K562 (cell line): ENCODE data around the gene CCDC15. TPM values are rescaled to one million over a fixed set of nuclear protein-coding genes. Genes with fewer than 3 reads are reported as not detected.

Source experiments
- ARNT ChIP-seq, 2 experiments: fragments of 450-650 bp; IDR thresholded peaks; 2 replicates each; pipeline ENCODE4 v1.6.1; 2016; ENCODE audit warnings: mild to moderate bottlenecking in 1 of 2
- ATF7 ChIP-seq: fragments of 450-650 bp; IDR thresholded peaks from 2 replicates; pipeline ENCODE4 v1.7.1; 2014; ENCODE audit warnings: mild to moderate bottlenecking, moderate library complexity
- BACH1 ChIP-seq: fragments of 200-800 bp; sonication (Bioruptor generic); IDR thresholded peaks from 2 replicates; pipeline ENCODE4 v1.6.1; 2016; ENCODE audit warnings: missing genetic modification characterization, missing compliant biosample characterization
- CBFA2T3 ChIP-seq: fragments of 450-650 bp; IDR thresholded peaks from 2 replicates; pipeline ENCODE4 v1.6.1; 2017
- CCNT2 ChIP-seq: IDR thresholded peaks from 2 replicates; pipeline ENCODE4 v1.6.1; 2011; ENCODE audit warnings: borderline replicate concordance, low read depth, mild to moderate bottlenecking, moderate library complexity, mixed read lengths, low read length; ENCODE audit not compliant: insufficient read length; ENCODE audit errors: extremely low read depth
- DNMT1 ChIP-seq: fragments of 450-650 bp; IDR thresholded peaks from 2 replicates; pipeline ENCODE4 v1.6.1; 2016; ENCODE audit warnings: antibody characterized with exemption, mild to moderate bottlenecking
- ELF4 ChIP-seq: fragments of 450-650 bp; formaldehyde crosslinking; IDR thresholded peaks from 2 replicates; pipeline ENCODE4 v1.4.0; 2022; ENCODE audit warnings: missing genetic modification characterization
- ETV6 ChIP-seq, 3 experiments: fragments of 150-350 bp in 1 of 3; sonication (generic) in 1 of 3; formaldehyde crosslinking in 1 of 3; IDR thresholded peaks; 2 replicates each; pipeline versions ENCODE4 v1.6.1 to v1.8.0; 2014 to 2022; ENCODE audit warnings: borderline replicate concordance in 2 of 3, low read depth in 2 of 3, antibody characterized with exemption in 1 of 3, low read length in 1 of 3, mild to moderate bottlenecking in 1 of 3, missing genetic modification reagents in 1 of 3
- HNRNPLL ChIP-seq: fragments of 200-400 bp; formaldehyde crosslinking; IDR thresholded peaks from 2 replicates; pipeline ENCODE4 v1.6.1; 2017; ENCODE audit warnings: low read length, low read depth, mild to moderate bottlenecking; ENCODE audit not compliant: poor library complexity, severe bottlenecking
- KAT2B ChIP-seq: IDR thresholded peaks from one replicate; pipeline ENCODE4 v1.6.1; 2012; ENCODE audit warnings: low read depth, mild to moderate bottlenecking, control low read depth, inconsistent platforms, low read length, moderate library complexity
- NR2C2 ChIP-seq, 2 experiments: fragments of 200-800 bp in 1 of 2; sonication (Bioruptor generic) in 1 of 2; sonication (generic) in 1 of 2; formaldehyde crosslinking in 1 of 2; IDR thresholded peaks; 2 replicates each; pipeline versions ENCODE4 v1.6.1 to v1.8.0; 2016 to 2022; ENCODE audit warnings: mild to moderate bottlenecking in 1 of 2, missing compliant biosample characterization in 1 of 2, missing genetic modification characterization in 1 of 2, missing genetic modification reagents in 1 of 2
- PHF21A ChIP-seq: fragments of 450-650 bp; IDR thresholded peaks from 2 replicates; pipeline ENCODE4 v1.6.1; 2017; ENCODE audit warnings: low read depth, borderline replicate concordance
- POLR2B ChIP-seq: fragments of 450-650 bp; IDR thresholded peaks from 2 replicates; pipeline ENCODE4 v1.6.1; 2018; ENCODE audit warnings: low read depth; ENCODE audit not compliant: partially characterized antibody
- RHOXF2B ChIP-seq: fragments of 250-450 bp; sonication (Bioruptor Pico); conservative IDR thresholded peaks from 2 replicates; pipeline ENCODE4 v1.5.1; 2021
- SMAD2 ChIP-seq: fragments of 150-350 bp; IDR thresholded peaks from 2 replicates; pipeline ENCODE4 v1.6.1; 2014; ENCODE audit warnings: low read depth, mild to moderate bottlenecking, low read length
- SPI1 ChIP-seq: IDR thresholded peaks from 2 replicates; pipeline ENCODE4 v1.6.1; 2011; ENCODE audit warnings: low read depth, low read length, control low read depth, borderline replicate concordance
- TFE3 ChIP-seq: fragments of 450-650 bp; formaldehyde crosslinking; IDR thresholded peaks from 2 replicates; pipeline ENCODE4 v1.4.0; 2020; ENCODE audit warnings: mild to moderate bottlenecking, mixed read lengths
- ZNF212 ChIP-seq: fragments of 450-650 bp; formaldehyde crosslinking; IDR thresholded peaks from 2 replicates; pipeline ENCODE4 v1.4.0; 2020; ENCODE audit warnings: mild to moderate bottlenecking
- ZNF41 ChIP-seq: fragments of 250-450 bp; sonication (Bioruptor Pico); conservative IDR thresholded peaks from 2 replicates; pipeline ENCODE4 v1.4.0; 2020; ENCODE audit warnings: mild to moderate bottlenecking
- ZNF518B ChIP-seq: fragments of 250-450 bp; sonication (Bioruptor Pico); IDR thresholded peaks from 2 replicates; pipeline ENCODE4 v1.5.0; 2021; ENCODE audit warnings: mild to moderate bottlenecking, moderate library complexity
- polyA plus RNA-seq, 8 experiments: library from polyadenylated mRNA; depleted of rRNA in 4 of 8; stranded (reverse) in 5 of 8; unstranded in 3 of 8; fragments of >200 nt; fragmentation: Nextera tagmentation in 2 of 8; fragmentation: Illumina TruSeq in 1 of 8; extraction: Ambion mirVana in 2 of 8; extraction: Trizol in 1 of 8; gene quantifications; 2 replicates each; pipeline versions ENCODE4 v1.2.1 to v1.2.3, GENCODE V29; 2011 to 2014; ENCODE audit warnings: inconsistent platforms in 1 of 8, missing spikeins in 1 of 8
- total RNA-seq, 7 experiments: library from RNA; depleted of rRNA in 6 of 7; stranded (reverse); fragments of >200 nt in 6 of 7; fragmentation: Illumina TruSeq in 2 of 7; extraction: Trizol in 2 of 7; gene quantifications; 2 replicates each; pipeline versions ENCODE4 v1.2.1 to v1.2.3, GENCODE V29; 2011 to 2021; ENCODE audit warnings: low replicate concordance in 1 of 7

CCDC15 gene
- total and polyA plus RNA-seq, 9 of the 15 experiments (the other 6 are each of a cell fraction or from before 2014, with no cell fraction given) = 1.9 to 9.2 (median 3.9) TPM

GRCh38 chr11:125070699-125071254 lies 116.8 kb downstream of the CCDC15 start (continued):
- TF ChIP-seq KAT2B (no peak), PHF21A (no peak), TFE3 (CRISPR knock-in tag) (peak; percentile 36), ATF7 (peak; percentile 63; the same call in 1 of the 2 replicates), CCNT2 (peak; percentile 54), POLR2B (no peak), ARNT (IDR thresholded peaks at IDR 0.05) (peak; percentile 40 to 59; a peak in 1 of 4 replicates), SPI1 (peak; percentile 85), NR2C2 (CRISPR knock-in tag; IDR thresholded peaks at IDR 0.05) (no peak), NR2C2 (tag; IDR thresholded peaks at IDR 0.05) (peak; percentile 88), ZNF41 (0 out of 2 replicates have a peak, but pooled peaks have one; percentile 24), SMAD2 (no peak), ETV6 (IDR thresholded peaks at IDR 0.05; ENCODE audit: borderline replicate concordance in 1 of 2, low read depth in 2 of 2, low read length in 1 of 2) (peak in 1 of 2 experiments; percentile 32; a peak in 1 of 4 replicates), ETV6 (CRISPR knock-in tag; IDR thresholded peaks at IDR 0.05; ENCODE audit: borderline replicate concordance) (no peak), BACH1 (tag) (peak; percentile 65), DNMT1 (no peak), ELF4 (CRISPR knock-in tag) (no peak), HNRNPLL (no peak), ZNF212 (CRISPR knock-in tag) (no peak), RHOXF2B (CRISPR knock-in tag) (no peak), ZNF518B (CRISPR knock-in tag) (no peak), CBFA2T3 (peak; percentile 60)
